ENCODE results near the gene PLCB2.

- TF ChIP-seq CTCF (IDR thresholded peaks at IDR 0.05): no peak
- TF ChIP-seq POLR2AphosphoS5 (IDR thresholded peaks at IDR 0.05): no peak
- TF ChIP-seq POLR2A (IDR thresholded peaks at IDR 0.05): no peak
These were observed 21.6 kb downstream of the PLCB2 start for GRCh38 chr15:40286061-40286532.

Data from gastroesophageal sphincter (tissue), 3 donors.